ENCODE measurements around the gene BCL2L2. TPM values are rescaled to one million over a fixed set of nuclear protein-coding genes. Genes with fewer than 3 reads are reported as not detected.
A peak's percentile ranks its signal among the peaks of the same experiment; 100 is the strongest.

BCL2L2 gene
- total and polyA plus RNA-seq, 12 donors = 16.8 to 54.6 (median 40.4) TPM

DNA sequence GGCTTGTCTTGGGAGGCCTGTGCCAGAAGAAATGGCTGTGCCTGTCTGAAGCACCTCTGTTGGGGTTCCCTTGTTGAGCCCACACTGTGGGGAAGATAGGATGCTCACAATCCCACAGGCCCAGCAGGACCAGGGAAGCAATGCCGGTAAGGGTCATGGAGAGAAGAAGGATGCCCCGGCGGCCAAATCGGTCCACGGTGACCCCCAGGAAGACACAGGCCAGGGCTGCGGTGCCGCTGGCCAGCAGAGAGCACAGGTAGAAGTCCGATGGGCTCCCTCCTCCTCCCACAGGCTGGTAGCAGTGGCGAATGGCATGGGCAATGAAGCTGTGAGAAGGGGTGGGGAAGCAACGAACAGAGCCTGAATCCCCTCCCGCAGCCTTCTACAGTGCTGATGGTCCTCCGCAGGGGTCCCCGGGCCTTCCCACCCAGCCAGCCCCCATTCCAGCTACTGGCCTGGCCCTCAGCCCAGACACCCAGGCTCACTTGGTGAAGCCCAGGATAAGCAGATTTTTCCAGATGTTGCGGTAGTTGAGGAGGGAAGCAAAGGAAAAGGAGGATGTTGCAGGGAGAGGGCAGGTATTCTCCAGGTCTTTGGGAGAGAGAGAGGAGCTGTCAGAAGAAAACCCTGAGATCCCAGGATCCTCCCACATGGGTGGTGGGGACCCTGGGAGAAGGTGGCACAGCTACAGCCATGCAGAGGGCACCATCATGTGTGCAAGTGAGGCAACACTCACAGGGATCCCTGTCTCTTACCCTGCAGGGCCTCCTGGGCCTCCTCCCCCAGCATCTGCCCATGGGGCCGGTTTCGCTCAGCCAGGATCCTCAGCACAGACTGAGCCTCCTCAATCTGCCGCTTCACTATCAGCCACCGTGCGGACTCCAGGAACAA, 41.0 kb downstream of the BCL2L2 start:
- TF ChIP-seq, protein P1, sequence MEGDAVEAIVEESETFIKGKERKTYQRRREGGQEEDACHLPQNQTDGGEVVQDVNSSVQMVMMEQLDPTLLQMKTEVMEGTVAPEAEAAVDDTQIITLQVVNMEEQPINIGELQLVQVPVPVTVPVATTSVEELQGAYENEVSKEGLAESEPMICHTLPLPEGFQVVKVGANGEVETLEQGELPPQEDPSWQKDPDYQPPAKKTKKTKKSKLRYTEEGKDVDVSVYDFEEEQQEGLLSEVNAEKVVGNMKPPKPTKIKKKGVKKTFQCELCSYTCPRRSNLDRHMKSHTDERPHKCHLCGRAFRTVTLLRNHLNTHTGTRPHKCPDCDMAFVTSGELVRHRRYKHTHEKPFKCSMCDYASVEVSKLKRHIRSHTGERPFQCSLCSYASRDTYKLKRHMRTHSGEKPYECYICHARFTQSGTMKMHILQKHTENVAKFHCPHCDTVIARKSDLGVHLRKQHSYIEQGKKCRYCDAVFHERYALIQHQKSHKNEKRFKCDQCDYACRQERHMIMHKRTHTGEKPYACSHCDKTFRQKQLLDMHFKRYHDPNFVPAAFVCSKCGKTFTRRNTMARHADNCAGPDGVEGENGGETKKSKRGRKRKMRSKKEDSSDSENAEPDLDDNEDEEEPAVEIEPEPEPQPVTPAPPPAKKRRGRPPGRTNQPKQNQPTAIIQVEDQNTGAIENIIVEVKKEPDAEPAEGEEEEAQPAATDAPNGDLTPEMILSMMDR (IDR thresholded peaks at IDR 0.05) = no peak
- TF ChIP-seq POLR2A (IDR thresholded peaks at IDR 0.05) = no peak
- no peaks in the 10 kb centered on the region for H3K9me3 ChIP-seq (replicated peaks in 1 of 3)
- WGBS, 4 donors = 93 to 97% (median 95%) methylated on average over 17 to 19 of the region's 19 CpGs
- H3K27me3 ChIP-seq = peaks cover 7% of the 10 kb centered on the region
- H3K36me3 ChIP-seq (replicated peaks in 1 of 2) = no peaks in the 10 kb centered on the region
- intact Hi-C loops (cut with DNase I) = loop anchor here in 1 of 2 donors (10.0 kb wide), 1 partner anchor 117 kb away; the partner anchor contains the start of gene NGDN
- H3K4me1 ChIP-seq (replicated peaks in 1 of 2) = peaks cover 5 to 11% of the 10 kb centered on the region in 2 donors
- H3K4me3 ChIP-seq = no peak overlapping the region
- DNase-seq = peak in 1 of 7 donors; percentile 42
- no peak overlapping the region for H3K27ac ChIP-seq

DNA sequence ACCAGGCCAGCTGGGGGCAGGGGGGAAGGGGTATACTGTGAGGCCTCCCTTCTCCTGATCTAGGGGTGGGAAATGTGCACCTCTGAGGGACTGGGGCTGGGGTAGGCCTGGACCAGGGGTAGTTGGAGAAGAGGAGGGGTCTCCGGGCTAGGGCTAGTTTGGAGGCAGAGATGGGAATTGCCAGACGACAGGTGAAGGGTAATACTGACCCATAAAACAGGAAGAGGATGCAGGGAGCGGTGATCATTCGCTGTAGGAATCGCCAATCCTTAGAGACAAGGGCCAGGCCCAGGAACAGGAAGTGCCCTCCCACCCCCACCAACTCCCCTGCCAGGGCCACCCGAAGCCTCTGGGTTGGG, 41.6 kb downstream of the BCL2L2 start:
- DNase-seq = peak in 1 of 7 donors; percentile 39
- peaks cover 7% of the 10 kb centered on the region for H3K27me3 ChIP-seq
- TF ChIP-seq POLR2A (IDR thresholded peaks at IDR 0.05) = no peak
- TF ChIP-seq, protein P1 (IDR thresholded peaks at IDR 0.05) = no peak
- WGBS, 4 donors = 85 to 90% (median 89%) methylated on average over 6 of the region's 6 CpGs
- H3K9me3 ChIP-seq (replicated peaks in 1 of 3) = no peaks in the 10 kb centered on the region
- H3K4me1 ChIP-seq (replicated peaks in 1 of 2) = peaks cover 5 to 14% of the 10 kb centered on the region in 2 donors
- no peaks in the 10 kb centered on the region for H3K36me3 ChIP-seq (replicated peaks in 1 of 2)
- H3K4me3 ChIP-seq = no peak overlapping the region
- intact Hi-C loops (cut with DNase I) = loop anchor here in 1 of 2 donors (10.0 kb wide), 1 partner anchor 117 kb away; the partner anchor contains the start of gene NGDN
- no peak overlapping the region for H3K27ac ChIP-seq

DNA sequence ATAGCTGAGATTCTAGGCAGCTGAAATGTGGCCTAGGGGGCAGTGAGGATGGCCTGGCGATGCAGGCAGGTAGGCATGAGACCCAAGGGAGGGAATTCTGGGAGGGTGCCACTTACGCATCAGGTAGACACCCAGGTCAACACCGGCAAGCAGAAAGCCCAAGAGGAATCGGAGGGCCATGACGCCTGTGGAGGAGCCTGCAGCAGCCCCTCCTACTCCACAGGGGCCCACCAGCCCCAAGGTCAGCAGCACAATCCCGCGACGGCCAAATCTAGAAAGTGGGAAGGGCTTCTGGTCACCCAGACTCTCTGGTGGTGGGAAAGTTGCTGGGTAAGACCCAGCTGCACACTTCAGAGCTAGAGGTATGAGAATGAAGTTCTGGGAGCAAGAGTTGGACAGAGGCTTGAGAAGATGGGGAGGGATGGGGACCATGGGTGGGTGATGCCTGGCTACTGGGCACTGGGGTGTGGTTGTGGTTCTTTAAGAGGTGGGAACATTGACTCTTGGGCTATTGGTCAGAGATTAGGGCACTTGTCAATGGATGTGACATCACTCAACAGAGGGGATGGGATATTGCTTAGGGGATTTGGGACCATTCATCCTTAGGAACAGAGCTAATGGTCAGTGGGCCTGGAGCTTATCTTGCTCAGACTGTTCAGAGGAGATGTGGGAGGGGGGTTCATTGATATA, 42.7 kb downstream of the BCL2L2 start:
- Histone ChIP-seq H3K27ac (no peak overlapping the region), H3K9me3 (replicated peaks in 1 of 3) (no peaks in the 10 kb centered on the region), H3K4me1 (replicated peaks in 1 of 2) (peaks cover 5 to 14% of the 10 kb centered on the region in 2 donors), H3K36me3 (replicated peaks in 1 of 2) (no peaks in the 10 kb centered on the region), H3K27me3 (peaks cover 7% of the 10 kb centered on the region), H3K4me3 (no peak overlapping the region)
- intact Hi-C loops (cut with DNase I) = loop anchor here in 1 of 2 donors (10.0 kb wide), 1 partner anchor 116 kb away; the partner anchor contains the start of gene NGDN
- 81 to 90% (median 83%) methylated on average over 6 to 8 of the region's 8 CpGs for WGBS, 4 donors
- DNase-seq = peak in 1 of 7 donors; percentile 43
- TF ChIP-seq, protein P1 (IDR thresholded peaks at IDR 0.05) = no peak
- TF ChIP-seq POLR2A (IDR thresholded peaks at IDR 0.05) = no peak
